ENCODE measurements around the gene DTD1.

Gene DTD1

GRCh38 chr20:18802012-18802634 is 214.3 kb downstream of the DTD1 start:
- Histone ChIP-seq H3K9ac (ENCODE audit: low read length) (no peak overlapping the region), H2AK5ac (ENCODE audit: low read length) (no peak overlapping the region), H2BK15ac (replicated peaks; ENCODE audit: low read depth) (no peak overlapping the region), H3K18ac (ENCODE audit: low read length) (no peak overlapping the region), H3K4me2 (ENCODE audit: low read length) (no peak overlapping the region), H3K79me1 (ENCODE audit: low read length) (no peaks in the 10 kb centered on the region), H4K5ac (ENCODE audit: low read length) (no peak overlapping the region), H2BK5ac (ENCODE audit: low read length) (no peak overlapping the region), H3K23ac (ENCODE audit: low read length) (no peak overlapping the region), H4K8ac (ENCODE audit: low read depth, low read length) (no peak overlapping the region), H3K79me2 (ENCODE audit: control insufficient read depth, insufficient read depth, low read length) (no peaks in the 10 kb centered on the region), H3K56ac (ENCODE audit: low read length) (no peak overlapping the region), H3K27me3 (ENCODE audit: insufficient read depth, low read length, poor library complexity) (no peaks in the 10 kb centered on the region), H3K4me1 (ENCODE audit: control insufficient read depth, low read depth, low read length) (no peaks in the 10 kb centered on the region), H3K36me3 (ENCODE audit: control insufficient read depth, insufficient read depth, low read length) (no peaks in the 10 kb centered on the region), H3K4ac (ENCODE audit: low read depth, low read length) (no peak overlapping the region), H2BK120ac (ENCODE audit: low read depth, low read length) (no peak overlapping the region), H3K4me3 (ENCODE audit: low read length) (no peak overlapping the region), H3K27ac (ENCODE audit: low read depth, low read length) (no peak overlapping the region)
- no CpG with 5 or more reads among the region's 7 CpGs for WGBS (ENCODE audit: extremely low coverage, insufficient coverage, low lambda C conversion rate)
- DNase-seq = no peak

GRCh38 chr20:18805881-18806280 is 218.0 kb downstream of the DTD1 start:
- H3K18ac ChIP-seq (ENCODE audit: low read length) = no peak overlapping the region
- no peak overlapping the region for H3K56ac ChIP-seq (ENCODE audit: low read length)
- H2BK15ac ChIP-seq (replicated peaks; ENCODE audit: low read depth) = no peak overlapping the region
- no peak overlapping the region for H3K27ac ChIP-seq (ENCODE audit: low read depth, low read length)
- H4K8ac ChIP-seq (ENCODE audit: low read depth, low read length) = no peak overlapping the region
- no peak overlapping the region for H3K23ac ChIP-seq (ENCODE audit: low read length)
- no peak overlapping the region for H3K4me3 ChIP-seq (ENCODE audit: low read length)
- WGBS (ENCODE audit: extremely low coverage, insufficient coverage, low lambda C conversion rate) = no CpG with 5 or more reads among the region's 4 CpGs
- no peak overlapping the region for H2AK5ac ChIP-seq (ENCODE audit: low read length)
- no peaks in the 10 kb centered on the region for H3K27me3 ChIP-seq (ENCODE audit: insufficient read depth, low read length, poor library complexity)
- H3K4me2 ChIP-seq (ENCODE audit: low read length) = no peak overlapping the region
- no peak overlapping the region for H3K4ac ChIP-seq (ENCODE audit: low read depth, low read length)
- no peaks in the 10 kb centered on the region for H3K36me3 ChIP-seq (ENCODE audit: control insufficient read depth, insufficient read depth, low read length)
- H3K4me1 ChIP-seq (ENCODE audit: control insufficient read depth, low read depth, low read length) = no peaks in the 10 kb centered on the region
- H3K79me2 ChIP-seq (ENCODE audit: control insufficient read depth, insufficient read depth, low read length) = no peaks in the 10 kb centered on the region
- no peak overlapping the region for H2BK5ac ChIP-seq (ENCODE audit: low read length)
- H4K5ac ChIP-seq (ENCODE audit: low read length) = no peak overlapping the region
- H2BK120ac ChIP-seq (ENCODE audit: low read depth, low read length) = no peak overlapping the region
- no peak overlapping the region for H3K9ac ChIP-seq (ENCODE audit: low read length)
- DNase-seq = peak; percentile 17
- no peaks in the 10 kb centered on the region for H3K79me1 ChIP-seq (ENCODE audit: low read length)

DNA sequence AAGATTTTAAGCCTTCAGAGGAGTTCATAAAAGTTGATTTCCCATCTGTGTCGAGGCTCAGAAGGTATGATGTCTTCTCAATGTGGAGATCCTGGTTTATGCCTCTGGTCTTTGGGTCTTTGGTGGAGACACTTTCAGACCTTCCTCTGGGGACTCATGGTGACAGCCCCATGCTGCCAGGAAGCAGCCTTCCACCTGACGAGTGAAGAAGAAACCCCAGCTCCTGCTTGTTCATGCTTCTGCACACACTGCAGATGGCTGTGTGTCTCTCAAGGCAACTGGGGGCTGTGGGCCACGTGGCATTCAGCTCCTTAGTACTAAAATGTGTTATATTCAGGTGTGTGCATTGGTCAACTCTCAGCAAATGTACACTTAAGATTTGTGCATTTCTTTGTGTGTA is 220.9 kb downstream of the DTD1 start:
- no peak overlapping the region for H3K27ac ChIP-seq (ENCODE audit: low read depth, low read length)
- no peak overlapping the region for H2BK15ac ChIP-seq (replicated peaks; ENCODE audit: low read depth)
- H3K36me3 ChIP-seq (ENCODE audit: control insufficient read depth, insufficient read depth, low read length) = no peaks in the 10 kb centered on the region
- H3K4me3 ChIP-seq (ENCODE audit: low read length) = no peak overlapping the region
- H4K5ac ChIP-seq (ENCODE audit: low read length) = no peak overlapping the region
- H3K4me2 ChIP-seq (ENCODE audit: low read length) = no peak overlapping the region
- H2AK5ac ChIP-seq (ENCODE audit: low read length) = no peak overlapping the region
- no peak overlapping the region for H2BK120ac ChIP-seq (ENCODE audit: low read depth, low read length)
- no peaks in the 10 kb centered on the region for H3K79me1 ChIP-seq (ENCODE audit: low read length)
- no peak overlapping the region for H3K9ac ChIP-seq (ENCODE audit: low read length)
- H3K18ac ChIP-seq (ENCODE audit: low read length) = no peak overlapping the region
- no peak overlapping the region for H3K23ac ChIP-seq (ENCODE audit: low read length)
- H4K8ac ChIP-seq (ENCODE audit: low read depth, low read length) = no peak overlapping the region
- no peak for DNase-seq
- H3K27me3 ChIP-seq (ENCODE audit: insufficient read depth, low read length, poor library complexity) = no peaks in the 10 kb centered on the region
- H3K79me2 ChIP-seq (ENCODE audit: control insufficient read depth, insufficient read depth, low read length) = no peaks in the 10 kb centered on the region
- no peak overlapping the region for H3K56ac ChIP-seq (ENCODE audit: low read length)
- no peaks in the 10 kb centered on the region for H3K4me1 ChIP-seq (ENCODE audit: control insufficient read depth, low read depth, low read length)
- WGBS (ENCODE audit: extremely low coverage, insufficient coverage, low lambda C conversion rate) = no CpG with 5 or more reads among the region's 3 CpGs
- no peak overlapping the region for H3K4ac ChIP-seq (ENCODE audit: low read depth, low read length)
- no peak overlapping the region for H2BK5ac ChIP-seq (ENCODE audit: low read length)

GRCh38 chr20:18811186-18811585 is 223.3 kb downstream of the DTD1 start:
- Histone ChIP-seq H3K18ac (ENCODE audit: low read length) (no peak overlapping the region), H3K36me3 (ENCODE audit: control insufficient read depth, insufficient read depth, low read length) (no peaks in the 10 kb centered on the region), H3K79me2 (ENCODE audit: control insufficient read depth, insufficient read depth, low read length) (no peaks in the 10 kb centered on the region), H3K4ac (ENCODE audit: low read depth, low read length) (no peak overlapping the region), H3K23ac (ENCODE audit: low read length) (no peak overlapping the region), H4K5ac (ENCODE audit: low read length) (no peak overlapping the region), H3K56ac (ENCODE audit: low read length) (no peak overlapping the region), H4K8ac (ENCODE audit: low read depth, low read length) (no peak overlapping the region), H3K4me1 (ENCODE audit: control insufficient read depth, low read depth, low read length) (no peaks in the 10 kb centered on the region), H3K27ac (ENCODE audit: low read depth, low read length) (no peak overlapping the region), H2BK5ac (ENCODE audit: low read length) (no peak overlapping the region), H2BK15ac (replicated peaks; ENCODE audit: low read depth) (no peak overlapping the region), H3K9ac (ENCODE audit: low read length) (no peak overlapping the region), H3K4me2 (ENCODE audit: low read length) (no peak overlapping the region), H2AK5ac (ENCODE audit: low read length) (no peak overlapping the region), H3K27me3 (ENCODE audit: insufficient read depth, low read length, poor library complexity) (no peaks in the 10 kb centered on the region), H3K79me1 (ENCODE audit: low read length) (no peaks in the 10 kb centered on the region), H3K4me3 (ENCODE audit: low read length) (no peak overlapping the region), H2BK120ac (ENCODE audit: low read depth, low read length) (no peak overlapping the region)
- no CpG with 5 or more reads among the region's 6 CpGs for WGBS (ENCODE audit: extremely low coverage, insufficient coverage, low lambda C conversion rate)
- DNase-seq = no peak

DNA sequence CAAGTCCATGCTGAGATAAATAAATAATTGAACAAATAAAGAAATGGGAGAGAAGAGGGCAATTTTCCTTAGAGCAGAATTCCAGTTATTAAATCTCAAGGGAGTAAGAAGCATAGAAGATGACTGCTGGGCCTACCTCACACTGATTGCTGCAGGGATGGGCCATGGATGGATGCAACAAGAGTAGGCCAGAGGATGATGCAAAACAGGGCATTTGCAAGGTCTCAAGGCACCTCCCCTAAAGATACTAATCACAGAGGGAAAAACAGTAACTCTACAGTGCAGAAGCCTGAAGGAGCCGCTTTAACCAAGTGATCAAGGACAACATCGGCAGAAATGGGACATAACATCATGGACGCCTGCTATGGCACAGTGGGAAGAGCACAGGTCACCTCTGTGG is 224.1 kb downstream of the DTD1 start:
- Histone ChIP-seq H4K5ac (ENCODE audit: low read length) (no peak overlapping the region), H2AK5ac (ENCODE audit: low read length) (no peak overlapping the region), H3K18ac (ENCODE audit: low read length) (no peak overlapping the region), H3K4ac (ENCODE audit: low read depth, low read length) (no peak overlapping the region), H3K56ac (ENCODE audit: low read length) (no peak overlapping the region), H3K4me2 (ENCODE audit: low read length) (no peak overlapping the region), H3K9ac (ENCODE audit: low read length) (no peak overlapping the region), H2BK5ac (ENCODE audit: low read length) (no peak overlapping the region), H3K27ac (ENCODE audit: low read depth, low read length) (no peak overlapping the region), H3K4me1 (ENCODE audit: control insufficient read depth, low read depth, low read length) (no peaks in the 10 kb centered on the region), H3K79me1 (ENCODE audit: low read length) (no peaks in the 10 kb centered on the region), H3K79me2 (ENCODE audit: control insufficient read depth, insufficient read depth, low read length) (no peaks in the 10 kb centered on the region), H2BK120ac (ENCODE audit: low read depth, low read length) (no peak overlapping the region), H3K23ac (ENCODE audit: low read length) (no peak overlapping the region), H3K27me3 (ENCODE audit: insufficient read depth, low read length, poor library complexity) (no peaks in the 10 kb centered on the region), H4K8ac (ENCODE audit: low read depth, low read length) (no peak overlapping the region), H3K4me3 (ENCODE audit: low read length) (no peak overlapping the region), H3K36me3 (ENCODE audit: control insufficient read depth, insufficient read depth, low read length) (no peaks in the 10 kb centered on the region), H2BK15ac (replicated peaks; ENCODE audit: low read depth) (no peak overlapping the region)
- no CpG with 5 or more reads among the region's 3 CpGs for WGBS (ENCODE audit: extremely low coverage, insufficient coverage, low lambda C conversion rate)
- no peak for DNase-seq

- WGBS (ENCODE audit: extremely low coverage, insufficient coverage, low lambda C conversion rate) = no CpG with 5 or more reads among the region's 3 CpGs
- H3K4me1 ChIP-seq (ENCODE audit: control insufficient read depth, low read depth, low read length) = no peaks in the 10 kb centered on the region
- no peak within 1 kb of the TSS for H3K23ac ChIP-seq (ENCODE audit: low read length)
- no peak within 1 kb of the TSS for H3K4ac ChIP-seq (ENCODE audit: low read depth, low read length)
- no peak within 1 kb of the TSS for H3K18ac ChIP-seq (ENCODE audit: low read length)
- no peaks in the 10 kb centered on the region for H3K79me1 ChIP-seq (ENCODE audit: low read length)
- H4K8ac ChIP-seq (ENCODE audit: low read depth, low read length) = no peak within 1 kb of the TSS
- H3K79me2 ChIP-seq (ENCODE audit: control insufficient read depth, insufficient read depth, low read length) = no peaks in the 10 kb centered on the region
- H2BK120ac ChIP-seq (ENCODE audit: low read depth, low read length) = no peak within 1 kb of the TSS
- DNase-seq = peak; percentile 3
- no peak within 1 kb of the TSS for H3K56ac ChIP-seq (ENCODE audit: low read length)
- no peak within 1 kb of the TSS for H3K4me2 ChIP-seq (ENCODE audit: low read length)
- H4K5ac ChIP-seq (ENCODE audit: low read length) = no peak within 1 kb of the TSS
- H2BK15ac ChIP-seq (replicated peaks; ENCODE audit: low read depth) = no peak within 1 kb of the TSS
- no peak within 1 kb of the TSS for H2BK5ac ChIP-seq (ENCODE audit: low read length)
- H3K27ac ChIP-seq (ENCODE audit: low read depth, low read length) = no peak within 1 kb of the TSS
- no peaks in the 10 kb centered on the region for H3K27me3 ChIP-seq (ENCODE audit: insufficient read depth, low read length, poor library complexity)
- no peak within 1 kb of the TSS for H3K9ac ChIP-seq (ENCODE audit: low read length)
- no peak within 1 kb of the TSS for H3K4me3 ChIP-seq (ENCODE audit: low read length)
- H3K36me3 ChIP-seq (ENCODE audit: control insufficient read depth, insufficient read depth, low read length) = no peaks in the 10 kb centered on the region
- H2AK5ac ChIP-seq (ENCODE audit: low read length) = no peak within 1 kb of the TSS
Observed at GRCh38 chr20:18813483-18813882, 225.6 kb downstream of the DTD1 start, which contains the start of gene SCP2D1. Gene SCP2D1, plus strand, starts transcription at chr20:18813783. Its CDS starts 33 bp downstream, at chr20:18813816.

Measured in mesendoderm (in vitro differentiated cells).